ENCODE results near the gene KLF16. TPM values are rescaled to one million over a fixed set of nuclear protein-coding genes. Genes with fewer than 3 reads are reported as not detected.

Gene KLF16
- total RNA-seq, 4 donors from 2014 or later = 2.4 to 3.4 (median 2.9) TPM; not detected in 1

DNA sequence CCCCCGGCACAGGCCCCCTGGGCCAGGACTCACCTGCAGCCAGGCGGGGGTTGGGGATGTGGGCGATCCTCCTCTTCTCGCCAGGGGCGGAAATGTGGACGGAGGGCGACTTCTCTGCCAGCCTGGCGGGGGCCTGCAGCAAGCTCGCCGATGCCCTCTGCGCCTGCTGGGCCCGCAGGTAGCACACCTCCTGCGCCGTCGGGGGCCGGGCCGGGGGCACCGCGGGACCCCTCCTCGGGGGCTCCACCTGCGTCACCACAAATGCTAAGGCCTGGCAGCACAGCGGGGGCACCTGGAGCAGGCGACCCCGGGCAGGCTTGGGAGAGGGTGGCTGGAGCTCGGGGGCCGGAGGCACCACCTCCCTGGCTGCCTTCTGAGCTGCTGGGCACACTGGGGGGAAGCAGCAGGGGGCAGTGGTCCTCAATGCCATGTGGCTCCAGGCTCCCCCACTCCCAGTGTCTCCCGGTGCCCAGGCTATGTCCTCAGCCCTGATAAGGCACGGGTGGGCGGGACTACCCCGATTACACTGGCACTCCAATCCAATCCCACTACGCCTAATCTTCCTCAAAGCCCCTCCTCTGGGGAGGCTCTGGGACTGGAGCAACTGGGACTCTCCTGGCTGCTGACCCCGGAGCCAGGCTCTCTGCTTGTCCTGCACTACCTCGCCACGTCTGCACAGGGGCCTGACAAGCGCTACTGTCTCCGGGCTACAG is 39.7 kb downstream of the KLF16 start:
- TF ChIP-seq, protein P1, sequence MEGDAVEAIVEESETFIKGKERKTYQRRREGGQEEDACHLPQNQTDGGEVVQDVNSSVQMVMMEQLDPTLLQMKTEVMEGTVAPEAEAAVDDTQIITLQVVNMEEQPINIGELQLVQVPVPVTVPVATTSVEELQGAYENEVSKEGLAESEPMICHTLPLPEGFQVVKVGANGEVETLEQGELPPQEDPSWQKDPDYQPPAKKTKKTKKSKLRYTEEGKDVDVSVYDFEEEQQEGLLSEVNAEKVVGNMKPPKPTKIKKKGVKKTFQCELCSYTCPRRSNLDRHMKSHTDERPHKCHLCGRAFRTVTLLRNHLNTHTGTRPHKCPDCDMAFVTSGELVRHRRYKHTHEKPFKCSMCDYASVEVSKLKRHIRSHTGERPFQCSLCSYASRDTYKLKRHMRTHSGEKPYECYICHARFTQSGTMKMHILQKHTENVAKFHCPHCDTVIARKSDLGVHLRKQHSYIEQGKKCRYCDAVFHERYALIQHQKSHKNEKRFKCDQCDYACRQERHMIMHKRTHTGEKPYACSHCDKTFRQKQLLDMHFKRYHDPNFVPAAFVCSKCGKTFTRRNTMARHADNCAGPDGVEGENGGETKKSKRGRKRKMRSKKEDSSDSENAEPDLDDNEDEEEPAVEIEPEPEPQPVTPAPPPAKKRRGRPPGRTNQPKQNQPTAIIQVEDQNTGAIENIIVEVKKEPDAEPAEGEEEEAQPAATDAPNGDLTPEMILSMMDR (IDR thresholded peaks at IDR 0.05; ENCODE audit: low read depth) = no peak

DNA sequence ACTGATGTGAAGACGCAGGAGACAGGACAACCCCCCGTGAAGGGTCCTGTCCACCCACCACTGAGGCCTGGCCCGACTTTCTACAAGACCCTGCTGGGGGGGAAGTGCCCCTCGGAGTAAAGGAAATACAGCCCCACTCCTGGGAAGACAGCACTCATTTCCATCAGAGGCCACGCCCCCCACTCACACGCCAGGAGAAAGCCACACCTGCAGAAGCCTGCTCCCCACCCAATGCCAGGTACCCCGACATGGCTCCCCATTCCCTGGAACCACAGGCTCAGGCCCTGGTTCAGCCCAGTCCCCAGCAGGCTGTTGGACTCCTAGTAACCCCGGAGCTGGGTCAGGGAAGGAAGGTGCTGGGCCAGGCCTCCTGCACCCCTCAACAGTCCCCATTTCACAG is 40.4 kb downstream of the KLF16 start:
- TF ChIP-seq, protein P1 (IDR thresholded peaks at IDR 0.05; ENCODE audit: low read depth) = no peak

DNA sequence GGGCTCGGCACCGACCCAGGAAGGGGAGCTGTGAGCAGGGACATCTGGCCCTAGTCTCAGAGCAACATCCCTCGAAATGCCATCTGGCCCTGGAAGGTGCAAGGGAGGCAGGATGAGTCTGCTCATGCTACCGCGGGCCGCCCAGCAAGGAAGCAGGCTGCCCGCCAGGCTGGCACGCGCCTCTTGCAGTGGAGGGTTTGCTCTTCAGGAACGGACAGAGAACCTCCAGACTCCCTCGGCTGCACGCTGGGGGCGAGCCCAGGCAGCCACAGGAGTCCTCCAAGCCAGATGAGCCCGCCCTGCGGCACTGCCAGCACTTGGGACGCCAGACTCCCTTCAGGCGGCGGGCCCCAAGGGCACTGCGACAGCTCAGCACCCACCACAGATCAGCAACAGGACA is 41.2 kb downstream of the KLF16 start:
- TF ChIP-seq, protein P1 (IDR thresholded peaks at IDR 0.05; ENCODE audit: low read depth) = no peak

DNA sequence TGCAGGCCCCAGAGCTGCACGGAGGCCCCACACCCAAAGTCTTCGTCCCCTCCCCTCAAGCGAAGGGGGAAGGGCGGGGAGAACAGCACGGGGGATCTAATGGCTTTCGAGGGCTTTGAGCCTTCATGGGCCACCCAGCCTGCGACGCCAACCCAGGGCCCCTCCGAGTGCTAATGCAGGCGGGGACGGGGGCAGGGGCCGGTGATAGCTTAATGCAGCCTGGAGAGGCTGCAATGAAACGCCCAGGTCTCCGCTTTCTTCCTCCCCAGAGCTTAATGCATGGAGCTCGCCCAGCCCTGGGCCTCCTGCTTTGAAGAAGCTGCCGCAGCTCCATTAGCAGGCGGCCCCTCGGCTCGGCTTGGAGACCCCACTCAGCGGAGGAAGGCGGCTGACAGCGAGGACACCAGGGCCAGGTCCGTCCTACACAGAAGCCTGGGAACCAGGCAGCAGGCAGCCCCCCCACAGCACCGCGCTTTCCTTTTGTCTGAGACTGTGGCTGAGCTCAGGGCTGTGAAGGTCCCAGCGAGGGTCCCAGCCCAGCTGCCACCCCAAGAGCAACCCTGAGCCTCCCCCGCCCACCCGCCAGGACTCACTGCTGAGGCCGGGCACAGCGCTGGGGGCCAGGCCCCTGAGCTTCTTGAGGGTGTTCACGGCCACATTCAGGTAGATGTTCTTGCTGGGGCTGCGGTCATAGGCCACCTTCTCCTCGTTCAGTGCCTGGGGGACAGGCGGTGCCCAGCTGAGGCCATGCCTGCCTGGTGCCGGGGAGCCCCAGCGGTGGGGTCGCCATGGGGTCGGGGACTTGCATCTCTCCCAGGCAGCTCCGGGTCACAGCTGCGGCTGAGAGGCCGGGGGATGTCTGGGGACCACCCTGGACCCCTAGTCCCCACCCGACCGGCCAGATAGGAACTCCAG is 43.8 kb downstream of the KLF16 start:
- TF ChIP-seq, protein P1 (IDR thresholded peaks at IDR 0.05; ENCODE audit: low read depth) = no peak

DNA sequence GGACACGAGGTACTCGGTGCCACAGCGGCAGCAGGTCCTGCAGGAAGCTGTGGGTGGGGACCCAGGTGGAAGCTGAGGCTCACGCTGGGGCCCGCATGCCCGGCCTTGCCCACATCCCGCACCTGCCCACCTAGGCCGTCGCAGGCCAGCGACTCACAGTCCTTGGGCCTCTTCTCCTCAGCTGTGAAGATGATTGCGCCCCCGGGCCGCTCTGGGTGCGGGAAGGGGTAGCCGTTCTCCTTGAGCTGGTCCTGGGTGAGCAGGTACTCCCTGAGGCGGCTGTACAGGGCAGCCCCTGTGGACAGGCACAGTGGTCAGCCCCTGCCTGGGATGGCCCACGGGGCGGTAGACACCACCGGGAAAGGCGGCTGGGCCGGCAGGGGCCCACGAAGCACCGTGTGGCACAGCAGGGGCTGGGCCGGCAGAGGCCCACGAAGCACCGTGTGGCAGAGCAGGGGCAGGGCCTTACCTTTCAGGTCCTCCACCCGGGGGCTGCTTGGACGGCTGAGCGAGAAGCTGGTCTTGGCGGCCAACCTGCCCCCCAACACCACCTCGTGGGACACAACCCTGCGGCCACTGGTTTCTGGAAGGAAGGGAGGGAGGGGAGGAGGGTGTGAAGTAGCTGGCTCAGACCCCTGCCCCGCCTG is 44.7 kb downstream of the KLF16 start:
- TF ChIP-seq, protein P1 (IDR thresholded peaks at IDR 0.05; ENCODE audit: low read depth) = no peak

DNA sequence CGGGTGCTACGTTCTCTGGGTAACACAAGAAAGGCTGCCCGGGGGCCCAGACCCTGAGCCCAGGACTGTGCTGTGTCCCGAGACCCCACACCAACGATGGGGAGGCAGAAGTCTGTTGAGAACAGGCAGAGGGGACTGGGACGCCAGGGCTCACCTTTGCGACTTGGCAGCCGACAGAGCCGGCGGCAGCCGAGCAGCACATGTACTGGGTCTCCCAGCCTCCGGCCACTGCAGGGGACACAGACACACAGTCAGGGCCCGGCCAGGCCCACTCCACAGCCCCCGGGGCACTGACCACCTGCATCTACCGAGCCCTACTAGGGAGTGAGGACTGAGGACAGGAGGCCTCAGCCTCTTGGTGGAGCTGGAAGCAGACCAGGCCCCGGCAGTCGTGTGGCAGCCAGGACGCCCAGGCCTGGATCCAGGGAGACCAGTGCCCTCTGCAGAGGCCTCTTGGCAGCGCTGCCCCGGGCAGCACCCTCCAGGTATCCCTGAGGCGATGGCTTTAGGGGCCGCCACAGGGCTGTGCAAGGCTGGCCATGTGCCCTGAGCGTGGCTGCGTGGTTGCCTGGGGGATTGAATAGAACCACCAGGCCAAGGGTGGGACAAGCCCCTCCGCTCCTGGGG is 45.7 kb downstream of the KLF16 start:
- TF ChIP-seq, protein P1 (IDR thresholded peaks at IDR 0.05; ENCODE audit: low read depth) = no peak

Measured in subcutaneous adipose tissue (tissue), 4 donors.